Measurements from ENCODE around the gene HOXA1.

DNA sequence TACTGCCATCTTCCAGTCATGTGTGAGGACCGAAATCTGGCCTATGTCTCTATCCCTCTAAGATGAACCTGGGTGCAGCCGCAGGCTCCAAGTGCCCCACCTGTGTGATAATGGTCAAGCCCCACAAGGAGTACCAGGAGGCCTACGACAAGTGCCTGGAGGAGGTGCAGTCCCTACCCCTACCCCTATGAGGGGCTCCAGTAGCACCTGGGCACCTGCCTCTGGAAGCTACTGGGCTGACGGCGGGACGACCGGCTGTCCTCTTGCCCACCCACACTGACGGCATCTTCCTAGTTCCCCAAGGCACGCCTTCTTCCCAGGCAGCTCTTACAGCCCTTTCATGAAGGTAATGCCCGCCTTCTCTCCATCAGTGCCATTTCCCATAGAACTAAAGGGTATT is 47.4 kb downstream of the HOXA1 start:
- TF ChIP-seq FOXK2 (IDR thresholded peaks at IDR 0.05) (no peak), HDGF (IDR thresholded peaks at IDR 0.05; ENCODE audit: borderline replicate concordance) (no peak), SUZ12 (IDR thresholded peaks at IDR 0.05) (no peak), ELF4 (IDR thresholded peaks at IDR 0.05) (no peak)
